Adrenal gland (tissue), 5 donors: ENCODE measurements around the gene E2F1.

ENCODE experiments used
- POLR2A ChIP-seq, 2 donors: fragments of 450-650 bp; IDR thresholded peaks; one replicate each; pipeline ENCODE4 v1.6.1; 2017; ENCODE audit warnings: antibody characterized with exemption in 2 of 2, mild to moderate bottlenecking in 2 of 2, moderate library complexity in 1 of 2
- TF ChIP-seq, protein P1 (sequence below), 6 experiments: fragments of 450-650 bp in 4 of 6; fragments of 200-600 bp in 2 of 6; sonication (generic) in 1 of 6; IDR thresholded peaks; 1 replicate in 5 of 6; 2 replicates in 1 of 6; pipeline versions ENCODE4 v1.5.1 to v1.8.0; 2016 to 2021; ENCODE audit warnings: antibody characterized with exemption in 6 of 6, mild to moderate bottlenecking in 2 of 6, moderate library complexity in 1 of 6
- donor health status: DM: no; HTN: no; CAD: no.

DNA sequence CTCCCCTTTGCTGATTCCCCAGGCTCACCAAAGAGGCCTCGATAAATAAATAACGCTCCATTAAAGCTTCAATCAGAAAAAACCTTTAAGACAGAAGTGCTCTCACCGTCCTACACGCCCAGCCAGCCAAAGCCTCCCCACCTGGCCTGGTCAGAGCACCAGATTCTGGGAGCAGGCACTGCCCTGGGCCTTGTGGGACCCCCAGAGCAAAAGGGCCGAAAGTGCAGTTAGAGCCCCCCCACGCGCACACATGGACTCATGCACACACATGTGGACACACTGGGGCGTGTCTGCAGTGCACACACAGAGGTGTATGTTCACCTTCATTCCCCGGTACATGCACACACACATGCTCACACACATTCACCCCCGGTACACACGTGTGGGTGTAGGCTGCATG, 10.1 kb downstream of the E2F1 start:
- TF ChIP-seq, protein P1, sequence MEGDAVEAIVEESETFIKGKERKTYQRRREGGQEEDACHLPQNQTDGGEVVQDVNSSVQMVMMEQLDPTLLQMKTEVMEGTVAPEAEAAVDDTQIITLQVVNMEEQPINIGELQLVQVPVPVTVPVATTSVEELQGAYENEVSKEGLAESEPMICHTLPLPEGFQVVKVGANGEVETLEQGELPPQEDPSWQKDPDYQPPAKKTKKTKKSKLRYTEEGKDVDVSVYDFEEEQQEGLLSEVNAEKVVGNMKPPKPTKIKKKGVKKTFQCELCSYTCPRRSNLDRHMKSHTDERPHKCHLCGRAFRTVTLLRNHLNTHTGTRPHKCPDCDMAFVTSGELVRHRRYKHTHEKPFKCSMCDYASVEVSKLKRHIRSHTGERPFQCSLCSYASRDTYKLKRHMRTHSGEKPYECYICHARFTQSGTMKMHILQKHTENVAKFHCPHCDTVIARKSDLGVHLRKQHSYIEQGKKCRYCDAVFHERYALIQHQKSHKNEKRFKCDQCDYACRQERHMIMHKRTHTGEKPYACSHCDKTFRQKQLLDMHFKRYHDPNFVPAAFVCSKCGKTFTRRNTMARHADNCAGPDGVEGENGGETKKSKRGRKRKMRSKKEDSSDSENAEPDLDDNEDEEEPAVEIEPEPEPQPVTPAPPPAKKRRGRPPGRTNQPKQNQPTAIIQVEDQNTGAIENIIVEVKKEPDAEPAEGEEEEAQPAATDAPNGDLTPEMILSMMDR (IDR thresholded peaks at IDR 0.05) = no peak
- TF ChIP-seq POLR2A (IDR thresholded peaks at IDR 0.05) = no peak
